Thoracic aorta (tissue), 2 donors: ENCODE results near the gene SHROOM2. TPM values are rescaled to one million over a fixed set of nuclear protein-coding genes. Genes with fewer than 3 reads are reported as not detected.

Source experiments
- ATAC-seq: fragments of 150-250 bp; one replicate; pipeline ENCODE4 v1.8.0; 2017; ENCODE audit warnings: low read depth; ENCODE audit not compliant: insufficient number of reproducible peaks, low FRiP score
- DNase-seq: peaks from one replicate; pipeline ENCODE4 v3.0.0-alpha.2; 2020; ENCODE audit warnings: low spot score
- H3K27ac ChIP-seq, 2 donors: fragments of 200-600 bp; sonication (generic); 1 replicate in 1 of 2; 2 replicates in 1 of 2; pipeline ENCODE4 v1.5.1; 2016; ENCODE audit warnings: mild to moderate bottlenecking in 2 of 2, moderate library complexity in 2 of 2
- H3K27me3 ChIP-seq: fragments of 200-600 bp; sonication (generic); replicated peaks from 2 replicates; pipeline ENCODE4 v1.6.0; 2016; ENCODE audit warnings: mild to moderate bottlenecking; ENCODE audit not compliant: insufficient read depth
- H3K36me3 ChIP-seq: fragments of 200-600 bp; sonication (generic); one replicate; pipeline ENCODE4 v1.5.1; 2016
- H3K4me1 ChIP-seq, 2 donors: fragments of 200-600 bp; sonication (generic); 1 replicate in 1 of 2; 2 replicates in 1 of 2; pipeline versions ENCODE4 v1.5.1 to v1.6.0; 2016; ENCODE audit warnings: low read depth in 2 of 2, mild to moderate bottlenecking in 1 of 2; ENCODE audit not compliant: control insufficient read depth in 1 of 2
- H3K4me3 ChIP-seq: fragments of 200-600 bp; sonication (generic); 2 replicates; pipeline ENCODE4 v1.5.1; 2016; ENCODE audit warnings: mild to moderate bottlenecking
- H3K9me3 ChIP-seq: fragments of 200-600 bp; sonication (generic); 2 replicates; pipeline ENCODE4 v1.5.1; 2016
- total RNA-seq, 2 donors: library from RNA; depleted of rRNA; stranded (reverse); fragments of >200 nt; gene quantifications; one replicate each; pipeline versions ENCODE4 v1.1.0 to v1.2.3, GENCODE V29; 2016
- TF ChIP-seq, protein P1 (sequence below): fragments of 200-600 bp; sonication (generic); IDR thresholded peaks from one replicate; pipeline ENCODE4 v1.5.1; 2019; ENCODE audit warnings: antibody characterized with exemption

SHROOM2 gene
- total RNA-seq, 2 donors from 2014 or later = 2.0 TPM

DNA sequence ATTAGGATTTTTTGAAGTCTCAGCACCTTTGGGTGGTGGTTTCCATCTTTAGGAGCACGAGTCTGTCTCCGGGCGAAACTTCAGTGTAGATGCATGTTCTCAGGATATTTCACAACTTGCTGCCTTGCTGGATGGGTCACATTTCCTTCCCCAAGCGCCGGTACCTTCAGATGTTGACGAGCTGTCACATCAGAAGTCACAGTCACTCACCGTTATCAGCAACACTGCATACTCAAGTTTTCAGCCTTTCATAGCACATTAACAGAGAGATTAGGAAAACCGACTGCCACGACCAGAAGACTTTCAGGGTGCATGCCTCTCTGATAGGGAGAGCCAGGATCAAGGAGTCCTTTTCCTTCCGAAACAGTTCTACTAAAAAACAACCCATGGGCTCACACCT is 77.8 kb downstream of the SHROOM2 start:
- TF ChIP-seq, protein P1, sequence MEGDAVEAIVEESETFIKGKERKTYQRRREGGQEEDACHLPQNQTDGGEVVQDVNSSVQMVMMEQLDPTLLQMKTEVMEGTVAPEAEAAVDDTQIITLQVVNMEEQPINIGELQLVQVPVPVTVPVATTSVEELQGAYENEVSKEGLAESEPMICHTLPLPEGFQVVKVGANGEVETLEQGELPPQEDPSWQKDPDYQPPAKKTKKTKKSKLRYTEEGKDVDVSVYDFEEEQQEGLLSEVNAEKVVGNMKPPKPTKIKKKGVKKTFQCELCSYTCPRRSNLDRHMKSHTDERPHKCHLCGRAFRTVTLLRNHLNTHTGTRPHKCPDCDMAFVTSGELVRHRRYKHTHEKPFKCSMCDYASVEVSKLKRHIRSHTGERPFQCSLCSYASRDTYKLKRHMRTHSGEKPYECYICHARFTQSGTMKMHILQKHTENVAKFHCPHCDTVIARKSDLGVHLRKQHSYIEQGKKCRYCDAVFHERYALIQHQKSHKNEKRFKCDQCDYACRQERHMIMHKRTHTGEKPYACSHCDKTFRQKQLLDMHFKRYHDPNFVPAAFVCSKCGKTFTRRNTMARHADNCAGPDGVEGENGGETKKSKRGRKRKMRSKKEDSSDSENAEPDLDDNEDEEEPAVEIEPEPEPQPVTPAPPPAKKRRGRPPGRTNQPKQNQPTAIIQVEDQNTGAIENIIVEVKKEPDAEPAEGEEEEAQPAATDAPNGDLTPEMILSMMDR = no peak

DNA sequence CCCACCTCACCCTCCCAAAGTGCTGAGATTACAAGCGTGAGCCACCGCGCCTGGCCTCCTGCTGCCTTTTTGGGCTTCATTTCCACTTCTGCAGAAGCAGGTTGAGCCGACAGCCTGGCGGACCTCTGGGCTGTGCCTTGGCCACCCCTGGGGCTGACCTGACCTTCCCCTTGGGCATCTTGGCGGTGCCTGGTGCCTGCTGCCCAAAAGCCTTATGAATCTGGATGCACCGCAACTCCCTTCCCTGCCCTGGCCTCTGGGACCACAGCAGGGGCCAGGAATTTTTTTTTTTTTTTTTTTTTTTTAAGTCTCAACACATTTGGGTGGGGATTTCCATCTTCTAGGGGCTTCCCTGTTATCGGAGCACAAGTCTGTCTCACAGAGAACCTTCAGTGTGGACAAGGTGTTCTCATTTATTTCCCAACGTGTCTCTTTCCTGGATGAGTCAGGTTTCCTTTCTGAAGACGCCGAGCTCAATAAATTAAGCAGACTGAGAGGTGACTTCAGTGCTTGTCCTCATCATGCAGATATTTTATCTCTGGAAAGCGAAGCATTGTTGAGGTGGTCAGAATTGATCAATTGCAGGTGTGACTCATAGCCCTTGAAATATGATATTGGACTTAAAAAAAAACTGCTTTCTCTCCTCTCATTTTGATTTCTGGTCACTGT is 79.7 kb downstream of the SHROOM2 start:
- TF ChIP-seq, protein P1 = no peak
- ATAC-seq = no peak
- H3K27ac ChIP-seq = no peak overlapping the region
- no peak overlapping the region for H3K4me3 ChIP-seq
- no peaks in the 10 kb centered on the region for H3K4me1 ChIP-seq
- no peak for DNase-seq
- H3K27me3 ChIP-seq = no peaks in the 10 kb centered on the region
- no peaks in the 10 kb centered on the region for H3K9me3 ChIP-seq
- no peaks in the 10 kb centered on the region for H3K36me3 ChIP-seq

More for the DNA sequence above, 77.8 kb downstream of the SHROOM2 start:
- Histone ChIP-seq H3K9me3 (no peaks in the 10 kb centered on the region), H3K27ac (no peak overlapping the region), H3K36me3 (no peaks in the 10 kb centered on the region), H3K4me1 (no peaks in the 10 kb centered on the region), H3K4me3 (no peak overlapping the region), H3K27me3 (no peaks in the 10 kb centered on the region)
- ATAC-seq (no peak), DNase-seq (no peak)

DNA sequence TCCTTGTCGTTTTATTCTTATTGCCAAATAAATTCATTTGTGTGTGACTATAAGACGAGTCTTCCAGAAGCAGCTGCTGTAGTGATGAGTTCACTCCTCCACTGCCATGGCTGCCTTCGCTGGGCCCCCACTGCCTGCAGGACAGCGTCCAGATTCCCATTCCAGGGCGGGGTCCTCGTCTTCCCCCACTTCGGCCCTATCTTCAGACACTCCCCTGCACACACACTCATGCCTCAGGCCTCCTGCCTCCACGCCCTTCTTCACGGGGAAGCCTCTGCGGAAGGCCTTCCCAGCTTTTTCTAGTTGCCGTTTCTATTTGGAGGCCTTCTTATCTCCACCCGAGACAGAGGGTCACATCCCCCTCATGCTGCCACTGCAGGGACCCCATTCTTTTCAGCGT is 80.4 kb downstream of the SHROOM2 start:
- Histone ChIP-seq H3K27ac (no peak overlapping the region), H3K4me3 (no peak overlapping the region), H3K9me3 (no peaks in the 10 kb centered on the region), H3K27me3 (no peaks in the 10 kb centered on the region), H3K4me1 (no peaks in the 10 kb centered on the region), H3K36me3 (no peaks in the 10 kb centered on the region)
- no peak for ATAC-seq
- TF ChIP-seq, protein P1 = no peak
- DNase-seq = no peak

DNA sequence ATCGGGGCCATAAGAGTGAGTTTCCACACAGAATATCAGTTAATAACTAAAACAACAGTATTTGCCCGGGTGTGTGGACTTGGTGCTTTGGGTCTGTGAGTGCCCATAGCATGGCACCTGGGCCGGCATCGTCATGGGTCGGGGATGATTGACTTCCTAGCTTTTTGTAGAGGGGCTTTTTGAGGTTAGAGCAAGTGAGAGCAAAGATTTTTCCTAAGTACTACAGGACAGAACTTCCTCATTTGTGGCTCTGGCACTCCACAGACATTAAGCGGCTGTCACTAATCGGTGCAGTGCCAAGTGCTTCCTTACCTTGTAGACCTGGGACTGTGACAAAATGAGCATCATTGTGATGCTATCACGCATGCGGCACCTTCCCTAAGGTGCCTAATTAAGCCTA is 81.0 kb downstream of the SHROOM2 start:
- Histone ChIP-seq H3K4me3 (no peak overlapping the region), H3K27me3 (no peaks in the 10 kb centered on the region), H3K27ac (no peak overlapping the region), H3K4me1 (no peaks in the 10 kb centered on the region), H3K36me3 (no peaks in the 10 kb centered on the region), H3K9me3 (no peaks in the 10 kb centered on the region)
- ATAC-seq (no peak), DNase-seq (no peak)
- TF ChIP-seq, protein P1 = no peak

DNA sequence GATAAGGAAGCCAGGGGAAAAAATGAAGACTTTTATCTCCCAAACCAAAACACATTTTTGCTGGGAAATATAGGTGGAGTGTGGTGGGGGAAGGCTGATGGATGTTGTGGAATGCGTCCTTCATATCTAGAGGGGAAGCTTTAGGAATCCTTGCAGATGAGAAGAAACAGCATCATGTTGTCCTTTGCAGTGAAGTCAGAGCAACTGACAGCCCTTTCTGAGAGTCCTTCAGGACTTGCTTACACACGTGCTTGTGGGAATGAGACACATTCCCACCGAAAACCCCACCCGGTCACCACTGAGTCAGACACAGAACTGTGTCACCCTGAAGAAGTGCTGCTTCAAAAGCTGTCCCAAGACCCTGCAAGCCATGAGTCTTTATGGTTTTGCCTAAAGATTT is 81.5 kb downstream of the SHROOM2 start:
- no peak overlapping the region for H3K27ac ChIP-seq
- H3K27me3 ChIP-seq = no peaks in the 10 kb centered on the region
- TF ChIP-seq, protein P1 = no peak
- H3K4me1 ChIP-seq = no peaks in the 10 kb centered on the region
- ATAC-seq (no peak), DNase-seq (no peak)
- no peak overlapping the region for H3K4me3 ChIP-seq
- H3K36me3 ChIP-seq = no peaks in the 10 kb centered on the region
- no peaks in the 10 kb centered on the region for H3K9me3 ChIP-seq
